Hypothalamus (tissue), 51 donors: Measurements from ENCODE around the gene SLC2A2.
A peak's percentile ranks its signal among the peaks of the same experiment; 100 is the strongest.

Experiments used
- DNase-seq, 51 donors: peaks; one replicate each; lab custom pipeline; 2025; lab: John Stamatoyannopoulos, UW

The SLC2A2 gene

DNA sequence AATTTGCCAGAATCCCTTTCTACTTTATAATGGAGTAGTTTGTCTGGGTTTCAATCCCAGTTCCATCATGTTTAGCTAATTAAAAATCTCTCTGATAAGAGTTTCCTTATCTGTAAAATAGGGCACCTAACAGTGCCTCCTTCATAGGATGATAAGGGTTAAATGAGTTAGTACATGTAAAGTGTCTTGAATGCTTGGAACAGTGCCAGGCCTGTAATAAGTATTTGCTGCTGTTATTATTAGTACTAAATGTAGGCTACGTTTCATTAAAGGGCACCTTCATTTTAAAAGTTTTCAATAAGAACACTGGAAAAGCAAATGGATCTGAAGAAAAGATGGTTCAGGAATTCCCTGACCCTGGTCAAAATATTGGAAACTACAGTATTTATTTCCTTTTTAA, 11.8 kb upstream of the SLC2A2 start:
- no peak for DNase-seq

DNA sequence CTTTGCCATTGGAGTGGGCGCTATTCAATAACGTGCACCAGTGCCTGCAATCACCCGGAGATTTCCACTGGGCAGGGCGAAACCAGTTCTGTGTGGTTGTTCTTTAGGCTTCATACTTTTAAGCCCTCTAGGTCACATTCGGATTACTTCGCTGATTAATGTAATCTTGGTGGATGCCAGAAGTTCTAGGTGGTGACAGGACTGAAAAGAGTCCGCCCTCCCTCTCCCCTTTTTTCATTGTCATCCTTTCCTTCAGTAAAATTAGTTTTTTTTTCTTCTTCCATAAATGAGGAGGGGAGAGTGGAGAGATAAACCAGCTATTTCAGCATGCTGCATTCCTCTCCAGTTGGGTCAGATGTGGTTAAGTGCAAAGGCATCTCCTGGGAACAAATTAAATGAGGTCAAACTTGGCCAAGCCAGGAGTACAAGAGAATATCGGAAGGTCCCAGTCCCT, 2.3 kb upstream of the SLC2A2 start:
- no peak for DNase-seq

DNA sequence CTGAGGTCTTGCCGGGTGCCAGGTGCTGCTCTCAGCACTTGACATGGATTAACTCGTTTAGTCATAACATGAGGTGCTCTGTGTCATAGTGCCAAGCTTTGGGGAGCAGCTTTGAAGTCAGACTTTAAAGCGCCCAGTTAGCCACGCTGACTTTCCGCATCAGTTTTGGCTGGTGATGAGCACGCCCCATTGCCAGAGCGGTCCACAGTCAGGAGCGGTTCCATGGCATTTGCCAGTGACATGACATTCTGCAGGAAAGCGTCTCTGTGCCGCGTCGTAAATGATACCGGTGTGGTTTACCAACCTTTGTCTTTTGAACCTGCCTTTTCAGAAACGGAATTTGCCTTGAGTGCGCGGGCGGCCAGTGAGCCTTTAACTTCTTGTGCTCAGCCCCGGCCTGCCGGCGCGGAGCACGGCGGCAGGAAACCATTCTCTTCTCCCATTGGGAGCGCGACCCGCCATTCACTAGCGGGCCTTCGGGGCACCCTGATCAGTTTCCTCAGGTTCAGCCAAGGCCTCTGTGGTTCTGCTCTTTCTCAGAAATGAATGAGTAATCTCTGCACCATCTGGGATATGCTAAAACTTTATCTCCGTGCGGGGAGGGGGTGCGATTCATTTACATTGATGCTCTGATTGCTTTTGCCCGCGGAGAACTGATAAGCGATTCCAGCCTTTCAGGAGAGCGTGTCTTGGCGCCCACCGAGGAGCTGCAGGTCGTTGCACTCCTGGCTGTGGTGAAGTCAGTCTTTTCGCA, 1.7 kb upstream of the SLC2A2 start:
- DNase-seq: peak in 25 of 51 donors; percentile 1 to 50 (median 15)

DNA sequence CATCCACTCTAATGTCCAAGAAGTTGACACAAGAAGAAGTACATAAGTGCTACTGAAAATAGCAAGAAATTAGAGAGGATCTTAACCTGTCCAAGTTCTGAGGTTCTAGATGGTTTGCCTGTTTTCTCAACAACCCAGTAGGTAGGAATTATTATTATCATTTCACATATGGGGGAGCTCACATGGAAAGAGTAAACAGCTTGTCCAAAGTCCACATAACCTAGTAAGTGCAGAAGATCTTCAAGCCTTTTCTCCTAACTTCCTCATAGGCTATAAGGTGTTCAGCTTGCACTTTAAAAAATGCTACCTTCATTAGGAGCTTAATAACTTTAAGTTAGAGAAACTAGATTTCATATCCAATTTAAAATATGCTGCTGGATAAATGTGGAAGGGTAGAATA, 3.0 kb downstream of the SLC2A2 start:
- no peak for DNase-seq

DNA sequence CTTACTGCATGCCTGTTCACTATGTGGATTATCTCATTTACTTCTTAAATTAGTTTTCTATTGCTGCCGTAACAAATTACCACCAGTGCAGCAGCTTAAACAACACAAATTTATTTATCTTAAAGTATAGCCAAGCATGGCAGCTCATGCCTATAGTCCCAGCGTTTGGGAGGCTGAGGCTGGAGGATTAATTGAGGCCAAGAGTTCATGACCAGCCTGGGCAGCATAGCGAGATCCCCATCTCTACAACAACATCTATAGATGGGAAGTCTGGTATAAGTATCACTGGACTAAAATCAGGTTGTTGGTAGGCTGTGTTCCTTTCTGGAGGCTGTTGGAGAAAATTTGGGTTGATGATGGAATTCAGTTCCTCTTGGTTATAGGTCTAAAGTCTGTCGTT, 5.1 kb downstream of the SLC2A2 start:
- DNase-seq: no peak

DNA sequence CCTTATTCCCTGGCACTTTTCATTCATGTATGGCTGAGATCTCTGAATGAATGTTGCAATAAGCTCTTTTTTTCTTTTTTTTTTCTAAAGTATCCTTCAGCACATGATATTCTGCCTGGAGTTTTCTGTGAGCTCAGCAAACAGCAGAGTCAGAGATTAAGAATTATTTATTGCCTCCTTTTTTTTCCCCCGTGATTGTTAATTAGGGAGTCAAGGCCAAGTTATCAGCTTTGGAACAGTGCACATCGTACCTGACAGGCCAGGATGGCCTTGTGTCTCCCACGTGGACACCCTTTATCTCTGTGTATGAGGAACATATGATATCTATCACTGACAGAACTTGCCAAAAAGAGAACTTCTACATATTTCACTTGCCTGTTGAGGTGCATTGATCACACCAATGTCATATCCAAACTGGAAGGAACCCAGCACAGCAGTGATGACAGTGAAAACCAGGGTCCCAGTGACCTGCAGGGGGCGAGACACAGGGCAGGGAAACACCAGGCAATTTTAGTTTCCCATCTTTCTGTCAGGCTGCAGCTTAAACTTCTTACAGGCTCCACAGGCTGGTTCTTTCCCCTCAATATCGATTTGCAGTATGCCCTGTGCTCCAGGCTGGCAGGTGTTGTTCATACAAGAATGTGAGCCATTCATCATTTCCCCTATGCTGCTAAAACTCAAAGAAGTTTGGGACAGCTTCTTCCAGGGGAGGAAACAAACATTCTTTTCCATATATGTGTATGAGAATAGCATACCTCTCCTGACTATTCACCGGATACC, 8.2 kb downstream of the SLC2A2 start:
- no peak for DNase-seq

DNA sequence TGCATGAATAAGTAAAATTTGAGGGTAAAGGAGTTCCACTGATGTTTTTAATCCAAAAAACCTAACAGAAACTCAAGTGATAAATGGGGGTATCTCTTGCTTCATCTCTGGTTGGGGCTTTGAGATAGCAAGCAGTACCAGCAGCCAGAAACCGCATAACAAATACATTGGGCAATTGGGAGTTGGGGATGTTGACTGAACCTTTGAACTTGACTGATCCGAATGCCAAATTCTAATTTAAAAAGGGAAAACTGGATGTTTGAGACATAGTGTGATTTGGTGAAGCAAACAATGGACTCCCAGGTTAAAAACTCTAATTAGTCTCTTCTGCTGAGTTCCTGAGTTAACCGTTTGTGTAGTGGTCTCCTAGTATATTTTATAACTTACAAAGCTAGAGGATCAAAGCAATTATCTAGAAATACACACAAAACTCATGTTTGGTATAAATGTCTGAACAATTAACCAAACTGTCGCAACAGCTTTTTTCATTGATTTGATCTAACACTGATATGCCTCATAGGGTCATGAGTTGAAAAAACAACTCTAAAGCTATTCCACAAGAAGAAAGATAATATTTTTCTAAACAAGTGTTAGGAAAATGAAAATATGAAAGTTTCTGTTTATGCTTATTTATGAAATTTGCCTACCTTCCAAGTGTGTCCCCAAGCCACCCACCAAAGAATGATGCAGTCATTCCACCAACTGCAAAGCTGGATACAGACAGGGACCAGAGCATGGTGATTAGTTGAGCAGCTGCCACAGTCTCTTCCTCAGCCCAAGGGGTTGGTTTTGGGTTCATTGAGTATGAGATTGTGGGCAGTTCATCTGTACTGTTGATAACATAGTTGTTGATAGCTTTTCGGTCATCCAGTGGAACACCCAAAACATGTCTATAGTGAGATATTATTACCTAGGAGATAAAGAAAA, 12.4 kb downstream of the SLC2A2 start:
- DNase-seq: no peak

DNA sequence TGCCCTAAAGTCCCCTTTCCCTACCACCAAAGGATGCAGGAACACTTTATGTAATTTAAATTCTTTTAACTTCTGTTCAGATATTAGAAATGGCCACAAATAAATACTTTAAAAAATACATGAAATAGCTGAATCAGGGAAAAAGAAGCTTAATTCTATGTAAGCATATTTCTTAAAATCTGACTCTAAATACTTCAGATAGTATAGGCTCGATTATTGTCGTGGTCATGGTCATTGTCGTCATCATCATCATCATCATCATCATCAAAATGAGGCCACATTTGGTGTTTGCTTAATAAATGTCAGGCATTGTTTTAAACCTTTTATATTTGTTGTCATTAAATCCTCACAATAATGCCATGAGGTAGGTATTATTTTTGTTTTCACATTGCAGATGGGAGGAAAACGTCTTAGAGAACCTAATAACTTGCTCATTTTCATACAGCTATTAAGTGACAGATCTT, 14.6 kb downstream of the SLC2A2 start:
- DNase-seq: no peak

DNA sequence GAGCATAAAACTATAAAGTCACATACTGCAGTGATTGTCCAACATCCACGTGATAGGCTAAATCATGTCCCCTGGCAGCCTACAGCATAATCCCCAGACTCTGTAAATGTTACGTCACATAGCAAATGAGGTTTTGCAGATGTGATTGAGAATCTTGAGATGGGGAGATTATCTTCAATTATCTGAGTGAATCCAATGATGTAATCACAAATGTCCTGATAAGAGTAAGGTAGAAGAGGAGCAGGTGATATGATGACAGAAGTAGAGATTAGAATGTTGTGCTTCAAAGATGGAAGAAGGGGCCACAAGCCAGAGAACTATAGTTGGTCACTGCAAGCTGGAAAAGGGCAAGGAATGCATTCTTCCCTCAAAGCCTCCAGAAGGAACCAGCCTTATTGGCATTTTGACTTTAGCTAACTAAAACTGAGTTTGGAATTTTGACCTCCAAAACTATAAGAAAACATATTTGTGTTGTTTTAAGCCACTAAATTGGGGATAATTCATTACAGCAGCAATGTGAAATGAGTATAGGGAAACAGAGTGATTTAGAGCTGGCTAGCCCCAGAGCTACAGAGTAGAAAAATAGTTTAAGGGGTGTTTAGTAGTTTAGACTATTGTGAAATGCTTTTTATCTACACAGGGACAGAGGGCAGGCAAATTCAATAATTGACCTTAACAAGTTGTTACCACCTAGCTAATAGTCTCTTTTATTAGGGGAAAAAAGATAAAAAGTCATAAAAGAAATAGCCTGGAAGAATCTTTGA, 15.2 kb downstream of the SLC2A2 start:
- DNase-seq: no peak

DNA sequence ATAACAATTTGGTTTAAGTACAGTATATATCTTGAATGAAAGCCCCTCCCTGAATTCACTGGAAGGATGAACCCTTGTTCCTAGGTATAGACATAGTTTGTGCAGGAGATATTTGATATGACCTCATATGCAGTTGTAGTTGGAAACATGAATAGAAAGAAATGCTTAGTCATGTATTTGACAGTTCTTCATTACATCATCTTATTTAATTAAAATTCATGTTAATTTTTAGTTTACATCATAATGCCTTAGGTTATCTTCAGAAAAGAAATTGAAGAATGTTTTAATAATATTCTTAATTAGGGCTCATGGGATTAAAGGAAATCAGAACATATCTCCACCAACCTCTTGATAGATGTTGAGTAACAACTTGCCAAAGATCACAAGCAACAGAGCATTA, 19.2 kb downstream of the SLC2A2 start:
- no peak for DNase-seq

DNA sequence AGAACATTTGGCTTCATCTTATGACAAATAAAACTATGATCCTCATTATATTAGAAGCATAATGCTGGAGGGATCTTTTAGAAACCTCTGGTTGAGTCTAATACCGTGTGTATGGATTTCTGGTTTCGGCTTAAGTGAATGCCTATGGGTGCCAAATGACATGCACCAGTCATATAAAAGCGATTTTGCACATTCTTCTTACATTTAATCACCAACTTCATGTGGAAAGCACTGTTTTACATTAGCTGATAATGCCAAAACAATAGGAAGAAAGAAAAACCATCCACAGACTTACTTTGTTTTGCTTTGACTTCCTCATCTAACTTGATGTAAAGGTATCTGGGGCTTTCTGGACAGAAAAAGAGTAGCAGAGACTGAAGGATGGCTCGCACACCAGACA, 20.9 kb downstream of the SLC2A2 start:
- DNase-seq: no peak

DNA sequence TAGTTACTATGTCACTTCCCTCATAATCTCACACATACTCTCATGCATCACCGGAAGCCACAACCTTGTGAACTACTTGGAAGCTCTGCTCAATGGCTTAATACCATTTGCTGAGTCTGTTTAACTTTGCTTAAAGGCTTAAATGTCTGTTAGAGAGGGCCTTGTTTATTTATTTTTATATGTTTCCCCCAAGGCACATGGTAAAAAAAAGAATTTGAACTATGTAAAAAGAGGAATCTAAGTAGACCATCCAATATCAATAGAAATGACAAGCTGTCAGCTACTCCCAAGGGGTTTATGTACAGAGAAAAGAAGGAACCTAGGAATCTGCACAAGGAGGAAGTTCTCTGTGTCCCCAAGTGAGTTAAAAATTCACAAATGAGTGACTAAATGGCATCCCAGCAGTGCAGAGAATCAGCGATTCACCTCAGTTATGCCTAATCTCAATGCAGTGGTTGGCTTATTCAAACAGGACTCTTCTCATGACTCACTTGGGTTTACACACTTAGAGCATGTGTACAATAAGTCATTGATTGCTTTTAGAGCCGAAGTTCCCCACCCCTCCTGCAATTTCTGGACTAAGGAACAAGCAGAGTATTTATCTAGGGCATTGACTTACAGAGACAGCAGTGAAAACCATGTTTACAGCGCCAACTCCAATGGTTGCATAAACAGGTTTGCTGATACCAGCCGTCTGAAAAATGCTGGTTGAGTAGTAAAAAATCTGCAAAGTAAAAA, 24.4 kb downstream of the SLC2A2 start:
- DNase-seq: peak in 4 of 51 donors; percentile 8 to 54 (median 8)

DNA sequence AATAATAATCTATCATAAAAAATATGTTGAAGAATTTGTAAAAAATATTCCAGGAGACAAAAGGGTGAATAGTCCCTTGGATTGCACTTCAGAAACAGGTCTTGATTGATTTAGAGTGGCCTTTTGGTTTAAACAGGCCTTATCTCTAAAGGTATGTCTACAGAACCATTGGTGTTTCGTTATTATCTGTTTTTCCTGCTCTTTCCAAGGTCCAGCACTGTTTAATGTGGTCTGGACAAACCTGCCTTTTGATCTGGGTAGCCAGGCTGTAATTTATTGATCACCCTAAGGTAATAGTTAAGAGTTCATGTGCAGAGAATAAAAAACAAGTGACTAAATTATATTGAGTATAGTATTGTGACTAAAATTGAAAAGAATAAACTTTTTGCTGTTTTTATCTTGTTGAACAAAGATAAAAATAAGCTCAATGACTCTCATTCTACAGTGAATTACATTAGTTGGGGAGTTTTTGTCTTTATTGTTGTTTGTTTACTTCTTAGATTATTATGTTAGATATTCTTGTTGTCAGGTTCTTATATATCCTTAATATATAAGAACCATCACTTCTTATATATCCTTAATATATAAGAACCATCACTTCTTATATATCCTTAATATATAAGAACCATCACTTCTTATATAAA, 25.1 kb downstream of the SLC2A2 start:
- DNase-seq: no peak

DNA sequence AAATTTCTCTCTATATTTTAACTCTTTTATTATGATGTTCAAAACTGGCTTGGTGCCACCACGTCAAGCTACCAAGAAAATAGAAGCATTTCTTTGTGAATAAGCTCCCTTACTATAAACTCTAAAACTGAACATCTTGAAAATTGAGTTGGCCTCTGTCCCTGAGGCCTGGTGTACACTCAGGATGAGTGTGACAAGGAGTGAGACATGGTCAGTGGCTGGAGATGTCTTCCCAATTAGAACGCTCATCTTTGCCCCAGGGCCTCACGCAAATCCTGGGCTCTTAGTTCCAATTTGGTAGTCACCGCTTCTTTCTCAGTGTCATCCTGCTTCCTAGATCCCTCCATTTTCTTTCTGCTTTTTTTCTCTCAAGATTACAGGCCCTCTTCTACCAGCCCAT, 26.2 kb downstream of the SLC2A2 start:
- no peak for DNase-seq

DNA sequence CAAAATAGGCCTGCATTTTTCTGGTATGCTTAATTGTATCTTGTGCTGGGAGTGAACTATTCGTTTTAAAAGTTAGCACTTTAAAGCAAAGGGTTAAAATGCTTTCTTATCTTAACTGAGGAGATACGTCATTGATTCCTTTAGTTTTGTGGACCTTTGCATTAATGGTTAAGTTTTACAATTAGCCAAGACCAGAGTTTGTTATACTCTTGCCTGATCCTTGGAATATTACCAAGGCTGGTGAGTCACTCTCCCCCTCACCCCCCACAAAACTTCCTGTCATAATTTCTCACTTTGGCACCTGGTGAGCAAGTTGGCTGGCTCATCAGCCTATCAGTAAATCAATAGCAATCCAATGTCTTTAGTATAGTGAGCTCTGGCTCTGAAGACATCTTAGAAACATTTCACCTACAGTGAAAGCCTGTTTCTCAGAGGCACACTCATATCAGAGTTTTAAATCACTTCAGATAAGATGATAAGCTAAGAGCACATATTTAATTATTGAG, 26.7 kb downstream of the SLC2A2 start:
- DNase-seq: no peak

DNA sequence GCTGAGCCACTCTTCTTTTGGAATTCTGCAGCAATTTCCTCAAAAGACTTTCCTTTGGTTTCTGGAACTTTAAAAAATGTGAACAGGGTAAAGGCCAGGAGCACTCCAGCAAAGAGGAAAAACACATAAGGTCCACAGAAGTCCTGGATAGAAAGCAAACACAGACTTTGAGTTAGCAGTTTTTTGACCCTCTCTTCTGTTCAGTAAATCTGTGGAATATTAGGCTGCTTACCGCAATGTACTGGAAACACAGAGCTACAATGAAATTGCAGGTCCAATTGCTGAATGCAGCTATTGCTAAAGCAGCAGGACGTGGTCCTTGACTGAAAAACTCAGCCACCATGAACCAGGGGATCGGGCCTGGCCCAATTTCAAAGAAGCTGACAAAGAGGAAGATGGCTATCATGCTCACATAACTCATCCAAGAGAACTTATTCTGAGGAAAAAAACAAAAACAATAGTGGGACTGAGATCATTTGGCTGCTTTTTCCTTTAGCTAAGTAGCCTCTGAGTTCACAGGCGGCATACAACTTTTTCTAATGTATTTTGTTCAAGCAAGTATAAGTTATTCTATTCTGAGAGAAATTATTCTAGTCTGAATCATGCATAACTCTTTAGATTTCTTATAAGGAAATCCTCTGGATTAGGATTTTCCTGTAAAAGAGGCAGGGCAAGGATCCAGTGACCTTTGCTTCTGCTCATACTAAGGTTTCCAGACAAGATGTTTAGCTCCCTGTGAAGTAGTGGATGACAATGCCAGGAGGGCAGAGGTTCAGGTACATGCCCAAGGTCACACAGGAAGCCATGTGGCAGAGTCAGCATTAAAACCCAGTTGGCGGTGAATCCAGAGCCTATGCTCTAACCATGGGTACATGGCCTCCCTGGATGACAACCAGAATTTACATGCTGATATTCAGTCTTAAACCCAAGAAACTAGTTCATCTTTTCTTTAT, 28.3 kb downstream of the SLC2A2 start:
- peak in 1 of 51 donors; percentile 4 for DNase-seq

DNA sequence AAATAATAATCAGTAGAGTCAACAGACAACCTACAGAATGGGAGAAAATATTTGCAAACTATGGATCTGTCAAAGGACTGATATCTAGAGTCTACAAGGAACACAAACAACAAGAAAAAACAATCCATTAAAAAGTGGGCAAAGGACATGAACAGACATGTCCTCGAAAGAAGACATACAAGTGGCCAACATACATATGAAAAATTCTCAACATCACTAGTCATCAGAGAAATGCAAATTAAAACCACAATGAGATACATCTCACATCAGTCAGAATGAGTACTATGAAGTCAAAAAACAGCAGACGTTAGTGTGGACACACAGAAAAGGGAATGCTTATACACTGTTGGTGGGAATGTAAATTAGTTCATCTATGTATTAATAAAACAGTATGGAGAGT, 33.7 kb downstream of the SLC2A2 start:
- no peak for DNase-seq

DNA sequence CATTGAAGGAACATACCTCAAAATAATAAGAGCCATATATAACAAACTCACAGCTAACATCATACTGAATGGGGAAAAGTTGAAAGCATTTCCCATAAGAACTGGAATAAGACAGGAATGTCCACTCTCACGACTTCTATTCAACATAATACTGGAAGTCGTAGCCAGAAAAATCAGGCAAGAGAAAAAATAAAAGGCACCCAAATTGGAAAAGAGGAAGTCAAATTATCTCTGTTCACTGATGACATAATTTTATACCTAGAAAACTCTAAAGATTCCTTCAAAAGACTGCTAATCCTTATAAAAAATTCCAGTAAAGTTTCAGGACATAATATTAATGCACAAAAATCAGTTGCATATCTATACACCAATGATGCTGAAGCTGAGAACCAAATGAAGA, 34.9 kb downstream of the SLC2A2 start:
- no peak for DNase-seq
